Right lung (tissue), 5 donors: ENCODE data around the gene PDCD11. TPM values are rescaled to one million over a fixed set of nuclear protein-coding genes. Genes with fewer than 3 reads are reported as not detected.

Experiments
- DNase-seq, 2 donors: peaks; one replicate each; pipeline ENCODE4 v3.0.0-alpha.2; 2013
- polyA plus RNA-seq, 5 donors: library from polyadenylated mRNA; unstranded; fragments of 120-200 nt; gene quantifications; one replicate each; pipeline versions ENCODE4 v1.2.1 to v1.2.3, GENCODE V29; 2013; ENCODE audit warnings: inconsistent platforms in 1 of 5, low replicate concordance in 1 of 5; ENCODE audit not compliant: insufficient read length in 5 of 5, insufficient read depth in 1 of 5

PDCD11 gene
- polyA plus RNA-seq, 5 donors = 33.3 to 42.9 (median 36.2) TPM

GRCh38 chr10:103449208-103450144 lies 53.0 kb downstream of the PDCD11 start:
- no peak for DNase-seq

GRCh38 chr10:103450201-103450695 lies 53.8 kb downstream of the PDCD11 start:
- DNase-seq = no peak

DNA sequence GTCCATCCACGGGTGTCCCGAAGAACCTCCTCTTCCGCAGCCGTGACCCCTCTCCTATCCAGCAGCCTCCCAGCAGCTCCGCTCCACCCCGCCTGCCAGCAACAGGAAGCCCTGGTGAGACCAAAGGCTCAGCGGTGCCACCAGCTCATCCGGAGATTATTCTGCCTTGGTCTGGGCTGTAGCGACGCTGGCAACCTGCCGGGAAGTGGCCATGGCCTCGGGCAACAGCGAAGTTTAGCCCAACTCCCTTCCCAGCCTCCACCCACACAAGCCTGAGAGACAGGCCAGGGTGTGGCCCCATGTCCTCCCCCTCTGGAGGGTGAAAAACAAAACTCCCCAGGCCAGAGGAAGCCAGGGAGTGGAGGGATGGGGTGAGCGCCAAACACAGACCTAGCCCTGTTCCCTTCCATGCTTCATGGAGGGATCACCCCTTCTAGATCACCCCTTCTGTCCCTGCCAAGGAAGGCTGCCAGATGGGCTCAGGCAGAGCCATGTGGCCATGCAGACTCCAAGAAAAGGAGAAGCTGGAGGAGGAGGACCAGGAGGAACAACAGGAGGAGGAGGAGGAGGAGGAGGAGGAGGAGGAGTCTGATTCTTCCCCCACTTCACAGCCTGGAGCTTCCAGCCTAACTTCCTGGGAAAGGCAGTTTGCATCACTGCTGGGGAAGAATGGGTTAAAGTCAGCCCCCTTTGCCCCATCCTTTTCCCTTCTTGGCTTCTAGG lies 54.8 kb downstream of the PDCD11 start:
- DNase-seq = no peak

DNA sequence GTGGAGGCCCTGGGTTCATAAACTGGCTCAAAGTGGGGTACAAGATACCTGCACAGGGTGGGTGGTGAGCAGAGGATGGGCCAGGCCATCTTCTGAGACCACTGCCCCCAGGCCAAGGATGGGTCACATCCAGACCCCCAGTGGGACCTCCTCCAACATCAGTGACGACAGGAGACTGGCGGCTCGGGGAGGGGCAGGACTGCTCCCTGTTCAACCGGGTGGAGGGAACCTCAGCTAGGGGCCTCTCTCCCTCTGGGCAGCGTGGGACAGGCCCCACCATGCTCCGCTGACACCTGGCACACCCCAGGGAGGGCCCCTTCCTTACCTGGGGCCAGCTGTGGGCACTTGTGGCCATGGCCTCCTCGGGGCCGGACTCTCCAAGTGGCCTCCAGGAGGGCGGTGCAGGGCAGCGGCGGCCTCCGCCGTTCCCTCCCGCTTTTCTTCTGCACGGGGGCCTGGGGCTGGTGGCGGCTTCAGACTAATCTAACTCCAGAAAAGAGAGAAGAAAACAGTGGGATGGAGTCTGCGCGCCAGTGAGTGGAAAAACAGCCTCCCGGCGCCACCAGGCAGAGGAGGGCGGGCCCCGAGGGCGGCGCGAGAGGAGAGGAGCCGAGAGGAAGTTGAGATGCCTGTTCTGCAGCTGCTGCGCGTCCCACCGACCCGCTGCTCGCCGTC lies 55.5 kb downstream of the PDCD11 start, which contains the start of gene CALHM2:
TSS of gene CALHM2 (minus strand) at position 540 of the 675 bp plus-strand sequence. CDS start 2,429 bp downstream, outside the sequence.
- peak; percentile 49 to 55 for DNase-seq

GRCh38 chr10:103452506-103453230 lies 56.2 kb downstream of the PDCD11 start:
- no peak for DNase-seq

- no peak for DNase-seq
Observed at GRCh38 chr10:103454026-103454425, 57.6 kb downstream of the PDCD11 start.

GRCh38 chr10:103455235-103455634 lies 58.8 kb downstream of the PDCD11 start:
- DNase-seq = no peak

- DNase-seq = no peak
Observed at GRCh38 chr10:103456074-103456660, 59.7 kb downstream of the PDCD11 start.

GRCh38 chr10:103457176-103457712 lies 60.8 kb downstream of the PDCD11 start:
- no peak for DNase-seq

DNA sequence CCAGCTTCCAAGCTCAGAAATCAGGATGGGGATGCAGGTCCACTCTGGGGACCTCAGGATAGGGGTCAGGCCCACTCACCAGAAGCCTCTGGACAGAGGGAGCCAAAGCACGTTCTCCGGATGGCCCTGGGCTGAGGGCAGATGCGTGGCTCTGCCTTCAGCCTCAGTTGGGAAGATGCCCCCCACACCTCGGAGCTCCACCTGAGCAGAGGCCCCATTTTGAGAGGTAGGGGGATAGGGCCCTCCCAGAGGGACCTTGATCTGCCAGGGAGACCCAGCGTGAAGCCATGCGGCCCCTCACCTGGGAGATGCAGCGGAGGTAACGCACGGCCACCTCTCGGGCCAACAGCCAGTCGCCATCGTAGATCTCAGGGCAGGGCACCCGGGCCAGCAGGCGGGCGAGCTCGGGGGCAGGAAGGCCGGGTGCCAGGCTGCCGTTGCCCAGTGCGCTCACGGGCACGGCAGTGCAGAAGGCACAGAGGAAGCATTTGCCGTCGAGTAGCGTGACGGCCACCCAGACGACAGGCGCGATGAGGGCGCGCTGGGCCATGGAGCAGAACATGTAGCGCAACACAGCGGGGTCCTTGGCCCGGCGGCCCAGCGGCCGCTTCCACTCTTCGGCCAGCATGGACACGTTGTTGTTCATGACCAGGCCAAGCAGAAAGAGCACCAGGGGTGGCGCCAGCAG lies 61.6 kb downstream of the PDCD11 start:
- DNase-seq = no peak

GRCh38 chr10:103458720-103459119 lies 62.3 kb downstream of the PDCD11 start, which contains the start of gene CALHM1:
TSS of gene CALHM1 (minus strand) at chr10:103458900. CDS start at chr10:103458751, 149 bp downstream.
- no peak for DNase-seq

DNA sequence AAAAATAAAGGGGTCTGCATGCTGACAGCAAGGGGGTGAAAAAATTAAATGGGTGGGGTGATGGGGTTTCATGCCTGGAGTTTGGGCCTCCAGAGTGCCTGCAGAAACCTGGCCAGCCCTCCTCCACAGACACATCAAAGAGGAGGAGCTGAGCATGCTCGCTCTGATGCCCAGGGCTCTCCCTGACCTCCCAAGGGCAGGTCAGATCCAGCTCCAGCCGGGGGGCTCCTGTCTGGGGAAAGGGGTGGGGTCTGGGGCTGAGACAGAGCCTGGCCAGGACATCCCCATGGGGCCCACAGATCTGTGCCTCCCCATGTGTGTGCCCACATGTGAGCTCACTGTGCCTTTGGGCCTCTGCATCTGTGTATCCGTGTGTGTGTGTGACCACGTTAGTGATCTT lies 63.2 kb downstream of the PDCD11 start:
- DNase-seq = no peak

DNA sequence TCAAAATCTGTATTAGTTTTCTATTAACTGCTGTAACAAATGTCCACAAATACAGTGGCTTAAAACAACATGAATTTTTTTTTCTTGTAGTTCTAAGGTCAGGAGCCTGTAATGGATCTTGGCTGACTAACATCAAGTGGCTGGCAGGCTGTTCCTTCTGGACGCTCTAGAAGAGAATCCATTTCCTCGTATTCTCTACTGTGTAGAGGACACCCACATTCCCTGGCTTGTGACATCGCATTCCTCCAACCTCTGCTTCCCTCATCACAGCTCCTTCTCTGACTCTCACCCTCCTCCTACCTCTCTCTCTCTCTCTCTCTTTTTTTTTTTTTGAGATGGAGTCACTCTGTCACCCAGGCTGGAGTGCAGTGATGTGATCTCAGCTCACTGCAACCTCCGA lies 67.1 kb downstream of the PDCD11 start:
- no peak for DNase-seq

DNA sequence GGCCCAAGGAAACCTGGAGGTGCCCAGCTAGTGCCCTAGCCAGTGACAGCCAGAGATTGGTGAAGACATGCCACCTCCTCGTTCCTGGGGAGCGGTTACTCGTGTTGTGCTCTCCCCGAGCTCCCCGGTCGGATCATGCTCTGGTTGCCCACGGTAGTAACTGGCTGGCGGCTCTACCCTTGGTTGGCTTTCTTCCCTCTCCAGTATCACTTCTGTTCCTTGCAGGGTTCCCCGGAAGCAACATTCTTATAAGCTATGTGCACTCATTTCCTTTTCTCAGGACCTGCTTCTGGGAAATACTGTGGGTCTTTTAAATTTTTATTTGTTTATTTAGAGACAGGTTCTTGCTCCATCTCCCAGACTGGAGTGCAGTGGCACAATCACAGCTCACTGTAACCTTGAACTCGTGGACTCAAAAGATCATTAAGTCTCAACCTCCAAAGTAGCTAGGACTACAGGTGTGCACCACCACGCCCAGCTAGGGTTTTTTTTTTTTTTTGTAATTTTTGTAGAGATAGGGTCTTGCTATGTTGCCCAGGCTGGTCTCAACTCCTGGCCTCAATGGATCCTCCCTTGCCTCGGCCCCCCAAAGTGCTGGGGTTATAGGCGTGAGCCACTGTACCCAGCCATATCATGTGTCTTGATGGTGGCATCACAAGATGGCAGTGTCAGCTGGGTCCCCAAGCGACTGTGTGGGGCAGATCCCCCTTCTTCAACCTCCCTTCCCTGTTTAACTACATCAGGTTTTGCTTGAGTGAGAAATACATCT lies 69.2 kb downstream of the PDCD11 start:
- DNase-seq = no peak

- no peak for DNase-seq
Observed at GRCh38 chr10:103466734-103467133, 70.3 kb downstream of the PDCD11 start.

DNA sequence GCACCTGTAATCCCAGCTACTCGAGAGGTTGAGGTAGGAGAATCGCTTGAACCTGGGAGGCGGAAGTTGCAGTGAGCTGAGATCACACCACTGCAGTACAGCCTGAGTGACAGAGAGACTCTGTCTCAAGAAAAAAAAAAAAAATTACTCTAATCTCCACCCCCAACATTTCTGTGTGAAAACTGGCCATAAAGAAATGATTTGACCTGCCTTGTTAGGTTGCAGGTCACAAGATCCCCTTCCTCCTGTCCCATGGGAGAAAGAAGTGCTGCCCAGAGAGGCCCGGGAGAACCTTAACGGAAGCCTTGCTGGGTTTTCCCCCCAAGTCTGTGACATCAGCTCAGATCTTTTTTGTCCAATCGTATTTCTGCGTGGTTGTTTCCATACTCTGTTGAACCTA lies 71.0 kb downstream of the PDCD11 start:
- no peak for DNase-seq

DNA sequence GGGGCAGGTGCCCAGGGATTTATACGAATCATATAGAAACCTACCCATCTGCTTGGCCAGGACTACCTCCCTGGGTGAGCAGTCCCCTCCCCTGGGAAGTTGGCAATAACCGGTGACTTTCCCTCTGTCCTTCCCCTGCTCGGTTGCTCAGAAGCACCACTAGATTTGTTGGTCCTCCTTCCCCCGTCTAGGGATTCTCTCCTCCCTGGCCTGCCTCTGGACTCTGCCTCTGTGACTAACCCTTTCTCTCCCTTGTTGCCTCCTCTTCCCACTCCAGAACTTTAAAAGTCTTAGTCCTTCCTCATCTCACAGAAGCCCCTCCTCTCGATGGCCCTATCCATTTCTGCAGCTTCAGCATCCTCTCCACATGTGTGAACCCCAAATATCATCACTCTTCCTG lies 72.8 kb downstream of the PDCD11 start:
- no peak for DNase-seq

DNA sequence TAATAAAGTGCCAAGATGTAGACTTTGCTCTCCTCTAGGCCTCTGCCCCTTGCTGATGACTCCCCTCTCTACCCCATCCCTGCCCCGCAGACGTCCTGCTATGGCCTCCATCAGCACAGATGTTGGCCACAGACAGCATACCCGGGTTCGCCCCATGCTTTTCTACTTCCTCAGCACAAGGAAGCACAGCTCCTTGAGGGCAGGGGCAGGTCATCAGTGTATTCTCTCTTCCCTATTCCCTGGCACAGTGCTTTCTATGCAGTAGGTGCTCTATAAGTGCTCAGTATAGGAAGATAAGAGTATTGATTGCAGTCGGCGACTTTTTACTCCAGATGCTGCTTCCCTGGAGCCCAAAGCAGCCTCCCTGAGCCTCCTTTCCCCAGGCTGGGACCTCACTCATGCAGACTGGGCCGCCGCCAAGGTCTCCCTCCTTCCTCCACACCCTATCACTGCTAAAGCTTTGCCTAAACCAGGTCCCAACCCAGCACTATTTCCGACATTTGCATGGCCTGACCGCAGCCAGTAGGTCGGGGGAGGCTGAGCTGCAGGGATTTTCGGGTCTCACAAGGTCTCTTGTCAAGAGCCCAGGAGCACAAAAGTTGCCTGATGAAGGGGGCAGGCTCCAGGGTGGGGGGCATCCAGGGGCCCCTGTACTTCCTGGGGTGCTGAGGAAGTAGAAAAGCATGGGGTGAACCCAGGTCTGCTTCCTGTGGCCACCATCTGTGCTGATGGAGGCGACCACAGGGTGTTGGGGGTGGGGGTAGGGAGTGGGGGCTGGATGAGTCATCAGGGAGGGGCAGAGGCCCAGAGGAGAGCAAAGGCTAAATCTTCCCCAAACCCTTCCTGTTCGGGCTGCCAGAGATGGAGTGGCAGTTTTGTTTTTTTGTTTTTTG lies 74.6 kb downstream of the PDCD11 start:
- DNase-seq = no peak
